HepG2 (cell line): ENCODE measurements around the gene BEAN1. TPM values are rescaled to one million over a fixed set of nuclear protein-coding genes. Genes with fewer than 3 reads are reported as not detected.

ENCODE experiments used
- ADNP ChIP-seq: sonication (generic); formaldehyde crosslinking; IDR thresholded peaks from 2 replicates; pipeline ENCODE4 v1.4.0; 2020; ENCODE audit warnings: missing genetic modification reagents
- CBX5 ChIP-seq: sonication (generic); formaldehyde crosslinking; IDR thresholded peaks from 2 replicates; pipeline ENCODE4 v1.4.0; 2020; ENCODE audit warnings: missing genetic modification reagents, borderline replicate concordance
- CENPBD1 ChIP-seq: sonication (generic); formaldehyde crosslinking; IDR thresholded peaks from 2 replicates; pipeline ENCODE4 v1.8.0; 2022; ENCODE audit warnings: missing genetic modification reagents, low read depth, mild to moderate bottlenecking, borderline replicate concordance
- ELF3 ChIP-seq: IDR thresholded peaks from 2 replicates; pipeline ENCODE4 v1.6.1; 2016; ENCODE audit warnings: missing genetic modification reagents, missing compliant biosample characterization
- GZF1 ChIP-seq: sonication (generic); formaldehyde crosslinking; IDR thresholded peaks from 2 replicates; pipeline ENCODE4 v1.5.1; 2020; ENCODE audit warnings: mild to moderate bottlenecking, missing genetic modification reagents
- JARID2 ChIP-seq: sonication (generic); formaldehyde crosslinking; IDR thresholded peaks from 2 replicates; pipeline ENCODE4 v1.8.1; 2023; ENCODE audit warnings: missing genetic modification reagents, inconsistent platforms; ENCODE audit not compliant: insufficient replicate concordance
- KLF11 ChIP-seq: IDR thresholded peaks from 2 replicates; pipeline ENCODE4 v1.6.1; 2016; ENCODE audit warnings: missing compliant biosample characterization
- NAIF1 ChIP-seq: sonication (generic); formaldehyde crosslinking; IDR thresholded peaks from 2 replicates; pipeline ENCODE4 v1.5.0; 2020; ENCODE audit warnings: mild to moderate bottlenecking, missing genetic modification reagents, borderline replicate concordance
- NCOA5 ChIP-seq: sonication (generic); formaldehyde crosslinking; IDR thresholded peaks from 2 replicates; pipeline ENCODE4 v1.4.0; 2020; ENCODE audit warnings: missing genetic modification reagents
- NFATC3 ChIP-seq: sonication (generic); formaldehyde crosslinking; IDR thresholded peaks from 2 replicates; pipeline ENCODE4 v1.5.1; 2020; ENCODE audit warnings: mild to moderate bottlenecking, missing genetic modification reagents
- NFE2L2 ChIP-seq: fragments of 150-350 bp; IDR thresholded peaks from 2 replicates; pipeline ENCODE4 v1.6.1; 2014; ENCODE audit warnings: low read length
- RBFOX2 ChIP-seq: fragments of 200-400 bp; formaldehyde crosslinking; IDR thresholded peaks from 2 replicates; pipeline ENCODE4 v1.6.1; 2017; ENCODE audit warnings: low read depth, mild to moderate bottlenecking, low read length
- REL ChIP-seq: sonication (generic); formaldehyde crosslinking; conservative IDR thresholded peaks from 2 replicates; pipeline ENCODE4 v1.8.0; 2022; ENCODE audit warnings: mild to moderate bottlenecking, missing genetic modification reagents, moderate library complexity
- RXRB ChIP-seq: IDR thresholded peaks from 2 replicates; pipeline ENCODE4 v1.6.1; 2016; ENCODE audit warnings: borderline replicate concordance, missing genetic modification reagents, missing compliant biosample characterization
- SP4 ChIP-seq: sonication (generic); formaldehyde crosslinking; IDR thresholded peaks from 2 replicates; pipeline ENCODE4 v1.8.1; 2023; ENCODE audit warnings: mild to moderate bottlenecking, missing genetic modification reagents
- THYN1 ChIP-seq: sonication (generic); formaldehyde crosslinking; IDR thresholded peaks from 2 replicates; pipeline ENCODE4 v1.8.1; 2023; ENCODE audit warnings: low read depth, mild to moderate bottlenecking, moderate library complexity, missing genetic modification reagents, borderline replicate concordance
- ZFP36L2 ChIP-seq: sonication (generic); formaldehyde crosslinking; IDR thresholded peaks from 2 replicates; pipeline ENCODE4 v1.4.0; 2020; ENCODE audit warnings: missing genetic modification reagents
- ZIK1 ChIP-seq: sonication (generic); formaldehyde crosslinking; IDR thresholded peaks from 2 replicates; pipeline ENCODE4 v1.5.0; 2020; ENCODE audit warnings: mild to moderate bottlenecking, low read depth, missing genetic modification reagents, borderline replicate concordance
- ZNF207 ChIP-seq: fragments of 450-650 bp; IDR thresholded peaks from 2 replicates; pipeline ENCODE4 v1.6.1; 2016; ENCODE audit warnings: antibody characterized with exemption, borderline replicate concordance
- ZNF30 ChIP-seq: sonication (generic); formaldehyde crosslinking; IDR thresholded peaks from 2 replicates; pipeline ENCODE4 v1.5.0; 2020; ENCODE audit warnings: mild to moderate bottlenecking, missing genetic modification reagents
- ZNF44 ChIP-seq: sonication (generic); formaldehyde crosslinking; IDR thresholded peaks from 2 replicates; pipeline ENCODE4 v1.5.1; 2020; ENCODE audit warnings: mild to moderate bottlenecking, missing genetic modification reagents
- ZNF615 ChIP-seq: sonication (generic); formaldehyde crosslinking; IDR thresholded peaks from 2 replicates; pipeline ENCODE4 v1.5.0; 2020; ENCODE audit warnings: mild to moderate bottlenecking, missing genetic modification reagents, borderline replicate concordance
- ZNF773 ChIP-seq: sonication (generic); formaldehyde crosslinking; IDR thresholded peaks from 2 replicates; pipeline ENCODE4 v1.4.0; 2020; ENCODE audit warnings: missing genetic modification reagents, borderline replicate concordance
- ZNF775 ChIP-seq: sonication (generic); formaldehyde crosslinking; IDR thresholded peaks from 2 replicates; pipeline ENCODE4 v1.4.0; 2020; ENCODE audit warnings: missing genetic modification reagents, mild to moderate bottlenecking, moderate library complexity, borderline replicate concordance
- ZSCAN12 ChIP-seq: sonication (generic); formaldehyde crosslinking; IDR thresholded peaks from 2 replicates; pipeline ENCODE4 v1.9.0; 2021; ENCODE audit warnings: mild to moderate bottlenecking, missing genetic modification reagents
- ZUFSP ChIP-seq: sonication (generic); formaldehyde crosslinking; IDR thresholded peaks from 2 replicates; pipeline ENCODE4 v1.9.0; 2021; ENCODE audit warnings: missing genetic modification reagents, mild to moderate bottlenecking, borderline replicate concordance
- polyA plus RNA-seq, 8 experiments: library from polyadenylated mRNA; depleted of rRNA in 3 of 8; stranded (reverse) in 7 of 8; unstranded in 1 of 8; fragments of >200 nt; fragmentation: Illumina TruSeq in 4 of 8; extraction: Trizol in 4 of 8; gene quantifications; 2 replicates each; pipeline versions ENCODE4 v1.2.1 to v1.2.3, GENCODE V29; 2011 to 2016; ENCODE audit warnings: low read depth in 4 of 8, missing spikeins in 1 of 8, mixed read lengths in 1 of 8; ENCODE audit not compliant: insufficient read depth in 1 of 8
- total RNA-seq, 5 experiments: library from RNA; depleted of rRNA; stranded (reverse); fragments of >200 nt; fragmentation: Illumina TruSeq; extraction: Trizol; gene quantifications; 2 replicates each; pipeline ENCODE4 v1.2.3, GENCODE V29; 2016; ENCODE audit warnings: low read depth in 1 of 5
- TF ChIP-seq, protein P1 (sequence below): sonication (generic); formaldehyde crosslinking; IDR thresholded peaks from 2 replicates; pipeline ENCODE4 v1.4.0; 2020; ENCODE audit warnings: mild to moderate bottlenecking, low read depth, missing genetic modification reagents
- TF ChIP-seq, protein P2 (sequence below): sonication (generic); formaldehyde crosslinking; IDR thresholded peaks from 2 replicates; pipeline ENCODE4 v1.5.1; 2020; ENCODE audit warnings: missing genetic modification reagents, mild to moderate bottlenecking, borderline replicate concordance

BEAN1 gene
- total and polyA plus RNA-seq, 2 of the 13 experiments (the other 11 are each of a cell fraction or from before 2014, with no cell fraction given), result 0.53 to 1.4 TPM

GRCh38 chr16:66406534-66407221, 20.4 kb upstream of the BEAN1 start (continued):
- TF ChIP-seq ZUFSP (CRISPR knock-in tag), result no peak
- TF ChIP-seq ZNF615, result no peak
- no peak for TF ChIP-seq JARID2 (CRISPR knock-in tag)
- TF ChIP-seq, protein P1, sequence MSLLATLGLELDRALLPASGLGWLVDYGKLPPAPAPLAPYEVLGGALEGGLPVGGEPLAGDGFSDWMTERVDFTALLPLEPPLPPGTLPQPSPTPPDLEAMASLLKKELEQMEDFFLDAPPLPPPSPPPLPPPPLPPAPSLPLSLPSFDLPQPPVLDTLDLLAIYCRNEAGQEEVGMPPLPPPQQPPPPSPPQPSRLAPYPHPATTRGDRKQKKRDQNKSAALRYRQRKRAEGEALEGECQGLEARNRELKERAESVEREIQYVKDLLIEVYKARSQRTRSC, result no peak
- 0 out of 2 replicates have a peak, but pooled peaks have one; percentile 76 for TF ChIP-seq GZF1 (CRISPR knock-in tag)
- no peak for TF ChIP-seq NCOA5
- TF ChIP-seq ELF3 (CRISPR knock-in tag), result no peak; the same call in 1 of the 2 replicates
- TF ChIP-seq, protein P2, sequence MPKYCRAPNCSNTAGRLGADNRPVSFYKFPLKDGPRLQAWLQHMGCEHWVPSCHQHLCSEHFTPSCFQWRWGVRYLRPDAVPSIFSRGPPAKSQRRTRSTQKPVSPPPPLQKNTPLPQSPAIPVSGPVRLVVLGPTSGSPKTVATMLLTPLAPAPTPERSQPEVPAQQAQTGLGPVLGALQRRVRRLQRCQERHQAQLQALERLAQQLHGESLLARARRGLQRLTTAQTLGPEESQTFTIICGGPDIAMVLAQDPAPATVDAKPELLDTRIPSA (CRISPR knock-in tag), result no peak
- TF ChIP-seq ZNF775 (CRISPR knock-in tag), result no peak
- TF ChIP-seq ZIK1 (CRISPR knock-in tag), result 0 out of 2 replicates have a peak, but pooled peaks have one; percentile 72
- no peak; the same call in 1 of the 2 replicates for TF ChIP-seq CENPBD1 (CRISPR knock-in tag)
- 0 out of 2 replicates have a peak, but pooled peaks have one; percentile 20 for TF ChIP-seq RBFOX2
- 0 out of 2 replicates have a peak, but pooled peaks have one; percentile 31 for TF ChIP-seq ZNF44 (CRISPR knock-in tag)
- TF ChIP-seq ZSCAN12, result no peak
- no peak for TF ChIP-seq NFE2L2
- TF ChIP-seq ZNF773 (CRISPR knock-in tag), result no peak
- TF ChIP-seq NFATC3 (CRISPR knock-in tag), result no peak
- no peak; the same call in 1 of the 2 replicates for TF ChIP-seq CBX5 (CRISPR knock-in tag)
- no peak for TF ChIP-seq REL (CRISPR knock-in tag)
- no peak for TF ChIP-seq ZNF207
- no peak for TF ChIP-seq ZFP36L2
- TF ChIP-seq KLF11, result no peak
- no peak for TF ChIP-seq NAIF1
- peak; percentile 57; the same call in 1 of the 2 replicates for TF ChIP-seq RXRB (CRISPR knock-in tag)
- peak; percentile 89 for TF ChIP-seq SP4 (CRISPR knock-in tag)
- no peak for TF ChIP-seq THYN1
- no peak for TF ChIP-seq ADNP (CRISPR knock-in tag)
- TF ChIP-seq ZNF30 (CRISPR knock-in tag), result no peak
